Measurements from ENCODE around the gene C12orf57.

Gene C12orf57

DNA sequence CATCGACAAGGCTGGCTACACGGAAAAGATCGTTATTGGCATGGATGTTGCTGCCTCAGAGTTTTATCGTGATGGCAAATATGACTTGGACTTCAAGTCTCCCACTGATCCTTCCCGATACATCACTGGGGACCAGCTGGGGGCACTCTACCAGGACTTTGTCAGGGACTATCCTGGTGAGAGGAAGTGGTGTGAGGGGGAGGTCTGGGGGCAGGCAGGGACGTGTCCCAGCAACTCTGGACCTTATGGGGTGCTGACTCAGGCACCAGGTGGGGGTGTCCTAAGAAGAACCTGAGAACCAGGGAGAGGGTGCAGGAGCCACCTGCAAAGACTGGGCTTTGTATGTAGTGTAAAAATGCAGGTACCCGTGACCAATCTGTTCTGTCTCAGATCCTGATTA, 24.2 kb upstream of the C12orf57 start:
- no peak for DNase-seq

DNA sequence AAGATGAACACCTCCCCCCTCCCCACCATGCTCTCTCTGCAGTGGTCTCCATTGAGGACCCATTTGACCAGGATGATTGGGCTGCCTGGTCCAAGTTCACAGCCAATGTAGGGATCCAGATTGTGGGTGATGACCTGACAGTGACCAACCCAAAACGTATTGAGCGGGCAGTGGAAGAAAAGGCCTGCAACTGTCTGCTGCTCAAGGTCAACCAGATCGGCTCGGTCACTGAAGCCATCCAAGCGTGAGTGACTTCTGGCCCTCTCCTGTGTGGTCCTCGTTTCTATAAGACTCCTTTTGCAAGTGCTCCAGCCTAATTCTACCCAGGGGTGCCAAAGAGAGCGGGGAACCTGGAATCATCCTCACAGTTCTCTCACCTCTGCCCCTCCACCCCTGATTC, 22.3 kb upstream of the C12orf57 start:
- no peak for DNase-seq

DNA sequence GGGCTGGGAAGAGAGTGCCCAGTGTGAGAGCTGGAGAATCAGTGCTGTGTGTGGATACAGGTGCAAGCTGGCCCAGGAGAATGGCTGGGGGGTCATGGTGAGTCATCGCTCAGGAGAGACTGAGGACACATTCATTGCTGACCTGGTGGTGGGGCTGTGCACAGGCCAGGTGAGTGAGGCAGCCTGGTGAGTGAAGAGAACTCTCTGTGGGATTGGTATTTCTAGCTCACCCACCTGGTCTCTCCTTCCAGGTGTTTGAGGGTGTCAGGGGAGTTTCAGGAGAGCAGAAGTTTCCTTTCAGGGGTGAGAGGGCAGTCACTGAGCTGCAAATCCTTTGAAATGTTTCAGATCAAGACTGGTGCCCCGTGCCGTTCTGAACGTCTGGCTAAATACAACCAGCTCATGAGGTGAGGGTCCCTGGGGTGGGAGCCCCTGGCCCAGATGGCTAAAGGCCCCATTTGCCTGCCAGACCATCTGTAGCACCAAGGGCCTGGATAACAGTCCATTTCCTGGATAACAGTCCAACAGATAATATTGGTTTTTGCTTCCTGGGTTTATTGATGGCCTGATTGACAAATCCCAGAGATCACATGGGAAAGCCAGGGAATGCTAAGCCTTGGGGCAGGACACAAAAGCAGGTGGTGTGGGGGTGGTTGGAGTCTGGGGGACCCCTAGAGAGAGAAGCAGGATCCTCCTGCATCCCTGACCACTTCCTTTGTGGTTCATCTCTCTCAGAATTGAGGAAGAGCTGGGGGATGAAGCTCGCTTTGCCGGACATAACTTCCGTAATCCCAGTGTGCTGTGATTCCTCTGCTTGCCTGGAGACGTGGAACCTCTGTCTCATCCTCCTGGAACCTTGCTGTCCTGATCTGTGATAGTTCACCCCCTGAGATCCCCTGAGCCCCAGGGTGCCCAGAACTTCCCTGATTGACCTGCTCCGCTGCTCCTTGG, 21.6 kb upstream of the C12orf57 start:
- no peak for DNase-seq

DNA sequence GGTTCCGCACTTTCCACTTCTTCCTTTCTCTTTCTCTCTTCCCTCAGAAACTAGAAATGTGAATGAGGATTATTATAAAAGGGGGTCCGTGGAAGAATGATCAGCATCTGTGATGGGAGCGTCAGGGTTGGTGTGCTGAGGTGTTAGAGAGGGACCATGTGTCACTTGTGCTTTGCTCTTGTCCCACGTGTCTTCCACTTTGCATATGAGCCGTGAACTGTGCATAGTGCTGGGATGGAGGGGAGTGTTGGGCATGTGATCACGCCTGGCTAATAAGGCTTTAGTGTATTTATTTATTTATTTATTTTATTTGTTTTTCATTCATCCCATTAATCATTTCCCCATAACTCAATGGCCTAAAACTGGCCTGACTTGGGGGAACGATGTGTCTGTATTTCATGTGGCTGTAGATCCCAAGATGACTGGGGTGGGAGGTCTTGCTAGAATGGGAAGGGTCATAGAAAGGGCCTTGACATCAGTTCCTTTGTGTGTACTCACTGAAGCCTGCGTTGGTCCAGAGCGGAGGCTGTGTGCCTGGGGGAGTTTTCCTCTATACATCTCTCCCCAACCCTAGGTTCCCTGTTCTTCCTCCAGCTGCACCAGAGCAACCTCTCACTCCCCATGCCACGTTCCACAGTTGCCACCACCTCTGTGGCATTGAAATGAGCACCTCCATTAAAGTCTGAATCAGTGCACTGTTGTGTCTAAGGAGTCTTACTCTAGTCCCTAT, 20.7 kb upstream of the C12orf57 start:
- DNase-seq, result no peak

DNA sequence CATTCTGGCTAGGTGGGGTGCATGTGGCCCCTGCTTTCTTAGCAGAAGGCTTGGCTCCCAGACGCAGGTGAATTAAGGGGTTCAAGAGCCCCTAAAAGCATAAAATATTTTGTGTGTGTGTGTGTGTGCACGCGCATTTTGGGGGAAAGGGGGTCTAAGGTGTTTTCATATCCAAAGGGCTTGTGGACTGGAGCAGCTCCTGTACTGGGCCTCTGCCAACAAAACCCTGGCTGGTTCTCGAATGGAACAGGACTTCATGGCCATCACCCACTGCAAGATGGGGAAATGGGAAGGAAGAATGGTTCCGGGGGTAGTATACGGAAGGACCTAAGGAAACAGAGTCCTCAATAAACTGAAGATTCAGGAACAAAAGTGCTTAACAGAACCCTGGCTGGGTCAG, 20.0 kb upstream of the C12orf57 start:
- no peak for DNase-seq

DNA sequence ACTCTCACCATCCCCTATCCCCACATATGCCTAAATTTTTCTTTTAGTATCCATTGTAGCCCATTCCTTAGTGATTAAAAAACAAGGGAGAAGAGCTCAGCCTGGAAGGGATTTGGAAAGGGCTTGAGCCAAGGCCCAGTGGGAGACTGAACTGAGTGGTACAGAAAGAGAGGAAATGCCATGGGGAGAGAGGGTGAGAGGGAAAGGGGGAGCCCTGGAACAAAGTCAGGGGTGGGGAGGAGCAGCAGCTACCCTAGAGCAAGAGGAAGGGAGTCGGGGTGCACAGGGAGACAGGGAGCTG, 18.6 kb upstream of the C12orf57 start:
- no peak for DNase-seq

DNA sequence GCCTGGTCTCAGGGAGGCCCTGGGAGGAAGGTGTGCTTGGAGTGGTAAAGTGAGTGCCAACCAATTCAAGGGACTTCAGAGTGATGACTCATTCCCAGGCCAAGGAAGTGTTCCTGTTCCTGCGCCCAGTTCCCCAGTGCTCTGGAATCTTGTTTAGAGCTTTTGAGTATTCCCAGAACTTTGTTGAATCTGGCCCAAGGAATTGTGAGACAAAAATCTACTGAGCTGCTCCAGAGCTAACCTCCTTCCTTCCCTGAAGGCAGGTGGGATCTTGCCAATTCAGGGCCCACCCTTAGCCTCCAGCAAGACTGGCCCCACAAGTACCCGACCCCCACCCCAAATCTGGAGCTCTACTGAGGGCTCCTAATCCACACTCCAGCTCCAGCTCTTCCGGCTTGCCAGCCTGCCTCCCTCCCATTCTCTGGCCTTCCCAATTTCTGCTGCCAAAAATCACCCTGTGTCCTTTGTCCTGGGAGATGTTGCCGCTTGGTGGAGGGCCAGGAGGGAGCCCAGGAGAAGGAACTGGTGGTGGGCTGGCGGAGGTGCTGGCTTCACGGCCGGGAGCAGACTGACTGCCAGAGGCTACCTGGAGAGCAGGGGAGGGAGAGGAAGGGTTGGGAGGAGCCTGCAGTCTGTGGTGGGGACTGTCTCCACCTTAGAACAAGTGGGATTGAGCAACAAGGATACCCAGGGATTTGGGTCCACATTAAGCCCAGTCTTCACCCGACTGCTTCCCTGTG, 18.1 kb upstream of the C12orf57 start:
- DNase-seq, result no peak

DNA sequence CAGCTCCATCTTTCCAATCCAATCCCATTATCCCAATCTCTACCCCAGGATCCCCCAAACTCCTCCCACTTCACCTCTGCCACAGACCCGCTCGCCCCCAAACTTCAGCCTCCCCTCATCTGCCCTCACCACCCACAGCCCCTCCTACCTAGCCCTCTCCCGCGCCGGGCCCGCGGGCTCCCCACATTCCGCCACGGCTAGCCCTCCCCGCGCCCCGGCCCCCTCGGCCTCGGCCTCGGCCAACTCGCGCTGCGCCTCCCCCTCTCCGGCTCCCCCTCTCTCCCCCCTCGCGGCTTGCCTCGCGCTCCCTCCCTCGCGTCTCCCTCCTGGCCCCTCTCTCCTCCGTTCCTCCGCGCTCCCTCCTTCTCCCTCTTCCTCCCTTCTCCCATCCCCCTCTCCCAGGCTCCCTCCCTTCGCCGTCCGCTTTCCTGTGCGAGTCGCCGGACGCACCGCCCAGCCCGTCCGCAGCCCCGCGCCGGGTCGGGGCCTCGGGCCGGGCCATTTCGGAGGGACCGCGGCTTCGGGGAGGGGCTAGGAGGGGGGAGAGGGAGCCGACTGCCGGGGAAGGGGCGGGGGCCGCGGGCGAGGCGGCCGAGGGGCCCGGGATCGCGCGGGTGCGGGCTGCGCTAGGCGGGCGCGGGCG, 16.3 kb upstream of the C12orf57 start, which contains the start of gene ATN1:
TSS of gene ATN1 (plus strand) at position 581 of the 643 bp plus-strand sequence. CDS start 6,043 bp downstream, outside the sequence.
- peak; percentile 55 for DNase-seq

DNA sequence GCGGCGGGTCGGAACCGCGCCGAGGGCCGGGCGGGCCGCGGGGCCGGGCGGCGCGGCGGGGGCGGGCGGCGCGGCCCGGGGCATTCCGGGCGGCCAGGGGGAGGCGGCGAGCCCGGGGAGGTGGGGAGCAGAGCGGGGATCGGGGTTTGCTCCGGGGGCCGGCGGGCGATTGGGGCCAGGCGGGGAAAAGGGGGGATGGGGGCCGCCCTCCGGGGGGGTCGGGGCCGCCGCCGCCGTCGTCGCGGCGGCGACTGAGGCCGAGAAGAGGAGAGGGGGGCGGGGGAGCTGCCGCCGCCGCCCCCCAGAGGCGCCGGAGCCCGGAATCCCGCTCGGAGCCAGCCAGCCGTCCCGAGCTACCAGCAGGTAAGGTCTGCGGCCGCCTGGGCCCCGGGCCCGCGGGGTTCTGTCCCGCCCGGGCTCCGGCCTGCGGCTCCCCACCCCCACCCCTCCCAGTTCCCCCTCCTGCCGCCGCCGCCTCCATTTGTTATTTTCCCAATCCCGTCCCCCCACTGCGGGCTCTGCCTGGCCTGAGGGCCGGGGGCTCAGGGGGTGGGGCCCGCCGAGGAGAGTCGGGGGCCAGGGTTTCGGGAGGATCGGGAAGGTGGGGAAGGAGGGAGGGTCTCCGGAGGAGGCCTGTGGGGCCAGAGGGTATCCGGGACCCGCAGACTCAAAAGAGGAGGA, 15.7 kb upstream of the C12orf57 start:
- DNase-seq, result peak; percentile 32

DNA sequence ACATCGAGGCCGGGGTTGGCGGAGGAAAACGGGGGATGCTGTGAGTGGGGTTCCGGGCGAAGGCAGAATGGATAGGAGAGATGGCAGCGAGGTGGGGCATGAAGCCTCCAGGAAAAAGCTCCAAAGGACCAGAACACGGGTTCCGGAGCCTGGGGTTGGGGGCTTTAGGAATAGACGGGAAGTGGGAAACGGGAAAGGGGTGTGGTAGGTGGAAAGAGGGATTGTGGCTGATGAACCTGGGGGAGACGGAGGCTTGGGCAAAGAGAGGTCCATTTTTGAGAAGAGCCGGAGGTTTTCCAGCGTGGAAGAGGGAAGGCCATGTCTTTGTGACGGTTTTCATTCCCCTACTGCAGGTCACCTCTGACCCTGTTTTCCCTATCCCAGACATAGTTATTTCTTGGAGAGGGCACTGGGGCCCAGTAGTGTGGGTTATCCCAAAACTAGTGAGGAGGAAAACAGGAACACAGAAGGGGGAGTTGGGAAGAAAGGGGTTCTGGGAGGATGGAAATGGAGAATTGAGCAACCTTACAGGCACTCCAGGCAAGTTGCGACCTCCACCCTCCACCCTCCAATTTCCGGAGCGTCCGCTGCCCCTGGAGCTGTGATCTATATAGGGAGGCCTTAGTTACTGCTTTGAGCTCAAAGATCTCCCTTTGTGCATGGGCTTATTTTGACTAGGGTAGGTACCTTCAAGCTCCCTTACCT, 15.0 kb upstream of the C12orf57 start:
- DNase-seq, result no peak

DNA sequence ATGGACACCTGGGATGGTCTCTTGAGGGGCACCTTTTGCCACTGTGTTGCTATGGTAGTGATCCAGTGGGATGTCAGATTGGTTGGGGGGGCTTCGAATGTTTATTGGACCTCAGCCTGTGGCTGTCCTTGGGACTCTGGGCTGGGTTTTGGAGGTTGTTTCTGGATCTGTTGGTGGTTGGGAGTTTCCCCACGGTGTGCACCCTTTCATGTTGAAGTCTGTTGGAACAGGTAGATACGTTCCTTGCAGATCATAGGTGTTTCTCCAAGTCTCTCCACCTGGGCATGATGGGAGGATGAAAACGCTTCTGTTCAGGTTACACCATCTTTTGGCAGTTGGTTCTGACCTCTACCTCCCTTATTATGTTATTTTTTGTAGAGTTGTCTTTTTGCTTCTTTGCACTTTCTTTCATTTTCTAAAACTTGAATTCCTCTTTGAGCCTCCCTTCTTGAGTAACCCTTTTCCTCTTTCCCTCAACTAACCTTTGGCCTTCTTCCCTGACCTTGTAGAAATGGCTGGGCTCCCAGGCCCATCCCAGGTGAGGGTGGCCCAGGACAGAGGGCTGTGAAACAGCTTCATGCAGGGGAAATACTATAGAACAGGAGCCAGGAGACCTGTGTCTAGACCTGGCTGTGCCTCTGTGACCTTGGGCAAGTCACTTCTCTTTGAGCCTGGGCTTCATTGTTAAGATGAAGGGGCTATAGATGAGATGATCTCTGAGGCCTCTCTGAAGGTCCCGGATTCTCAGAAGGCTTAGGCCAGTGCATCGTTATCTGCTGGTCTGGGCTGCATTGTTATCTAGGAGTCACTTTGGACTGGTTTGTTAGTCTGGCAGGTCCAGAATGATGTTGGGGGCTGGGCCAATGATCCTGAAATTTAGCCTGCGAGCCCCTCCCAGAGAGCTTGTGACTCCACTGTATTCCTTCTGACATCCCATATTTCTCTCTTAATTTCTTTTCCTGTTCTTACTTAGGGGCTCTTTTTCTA, 14.1 kb upstream of the C12orf57 start:
- no peak for DNase-seq

DNA sequence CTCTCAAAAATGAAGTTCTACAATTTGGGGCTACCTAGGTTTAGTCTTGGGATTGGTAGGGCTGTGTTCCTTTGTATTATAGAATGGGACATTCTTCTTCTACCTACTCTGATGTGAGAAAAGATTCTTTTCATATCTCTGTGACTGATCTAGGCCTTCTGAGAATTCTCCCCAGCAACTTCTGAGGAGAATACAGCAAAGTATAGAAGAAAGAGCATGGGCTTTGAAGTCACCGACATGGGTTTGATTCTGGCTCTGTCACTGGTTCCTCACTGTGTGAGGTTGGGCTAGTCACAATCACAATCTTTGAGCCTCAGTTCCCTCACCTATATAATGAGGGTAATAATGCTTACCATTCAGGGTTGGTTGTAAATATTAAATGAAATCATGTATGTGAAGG, 11.1 kb upstream of the C12orf57 start:
- no peak for DNase-seq

DNA sequence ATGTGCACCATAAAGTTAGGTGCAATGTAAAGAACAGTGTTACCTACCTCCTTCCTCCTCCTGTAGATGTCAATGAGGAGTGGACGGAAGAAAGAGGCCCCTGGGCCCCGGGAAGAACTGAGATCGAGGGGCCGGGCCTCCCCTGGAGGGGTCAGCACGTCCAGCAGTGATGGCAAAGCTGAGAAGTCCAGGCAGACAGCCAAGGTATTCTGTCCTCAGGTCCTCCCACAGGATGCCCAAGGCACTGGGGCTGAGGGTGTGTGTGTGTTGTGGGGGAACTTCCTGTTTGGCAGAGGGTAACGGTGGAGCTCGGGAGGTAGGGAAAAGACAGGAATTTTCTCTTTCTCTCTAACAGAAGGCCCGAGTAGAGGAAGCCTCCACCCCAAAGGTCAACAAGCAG, 9.7 kb upstream of the C12orf57 start:
- no peak for DNase-seq

DNA sequence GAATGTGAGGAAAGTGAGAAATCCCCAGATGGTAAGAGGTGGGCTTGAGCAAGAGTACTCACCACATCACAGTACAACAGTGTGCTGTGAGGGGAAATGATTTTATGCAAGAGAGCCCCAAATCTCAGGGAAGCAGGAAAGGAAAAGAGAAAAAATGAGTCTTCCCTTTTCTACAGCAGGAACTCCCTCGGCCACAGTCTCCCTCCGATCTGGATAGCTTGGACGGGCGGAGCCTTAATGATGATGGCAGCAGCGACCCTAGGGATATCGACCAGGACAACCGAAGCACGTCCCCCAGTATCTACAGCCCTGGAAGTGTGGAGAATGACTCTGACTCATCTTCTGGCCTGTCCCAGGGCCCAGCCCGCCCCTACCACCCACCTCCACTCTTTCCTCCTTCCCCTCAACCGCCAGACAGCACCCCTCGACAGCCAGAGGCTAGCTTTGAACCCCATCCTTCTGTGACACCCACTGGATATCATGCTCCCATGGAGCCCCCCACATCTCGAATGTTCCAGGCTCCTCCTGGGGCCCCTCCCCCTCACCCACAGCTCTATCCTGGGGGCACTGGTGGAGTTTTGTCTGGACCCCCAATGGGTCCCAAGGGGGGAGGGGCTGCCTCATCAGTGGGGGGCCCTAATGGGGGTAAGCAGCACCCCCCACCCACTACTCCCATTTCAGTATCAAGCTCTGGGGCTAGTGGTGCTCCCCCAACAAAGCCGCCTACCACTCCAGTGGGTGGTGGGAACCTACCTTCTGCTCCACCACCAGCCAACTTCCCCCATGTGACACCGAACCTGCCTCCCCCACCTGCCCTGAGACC, 8.2 kb upstream of the C12orf57 start:
- no peak for DNase-seq

DNA sequence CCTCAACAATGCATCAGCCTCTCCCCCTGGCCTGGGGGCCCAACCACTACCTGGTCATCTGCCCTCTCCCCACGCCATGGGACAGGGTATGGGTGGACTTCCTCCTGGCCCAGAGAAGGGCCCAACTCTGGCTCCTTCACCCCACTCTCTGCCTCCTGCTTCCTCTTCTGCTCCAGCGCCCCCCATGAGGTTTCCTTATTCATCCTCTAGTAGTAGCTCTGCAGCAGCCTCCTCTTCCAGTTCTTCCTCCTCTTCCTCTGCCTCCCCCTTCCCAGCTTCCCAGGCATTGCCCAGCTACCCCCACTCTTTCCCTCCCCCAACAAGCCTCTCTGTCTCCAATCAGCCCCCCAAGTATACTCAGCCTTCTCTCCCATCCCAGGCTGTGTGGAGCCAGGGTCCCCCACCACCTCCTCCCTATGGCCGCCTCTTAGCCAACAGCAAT, 7.6 kb upstream of the C12orf57 start:
- no peak for DNase-seq

DNA sequence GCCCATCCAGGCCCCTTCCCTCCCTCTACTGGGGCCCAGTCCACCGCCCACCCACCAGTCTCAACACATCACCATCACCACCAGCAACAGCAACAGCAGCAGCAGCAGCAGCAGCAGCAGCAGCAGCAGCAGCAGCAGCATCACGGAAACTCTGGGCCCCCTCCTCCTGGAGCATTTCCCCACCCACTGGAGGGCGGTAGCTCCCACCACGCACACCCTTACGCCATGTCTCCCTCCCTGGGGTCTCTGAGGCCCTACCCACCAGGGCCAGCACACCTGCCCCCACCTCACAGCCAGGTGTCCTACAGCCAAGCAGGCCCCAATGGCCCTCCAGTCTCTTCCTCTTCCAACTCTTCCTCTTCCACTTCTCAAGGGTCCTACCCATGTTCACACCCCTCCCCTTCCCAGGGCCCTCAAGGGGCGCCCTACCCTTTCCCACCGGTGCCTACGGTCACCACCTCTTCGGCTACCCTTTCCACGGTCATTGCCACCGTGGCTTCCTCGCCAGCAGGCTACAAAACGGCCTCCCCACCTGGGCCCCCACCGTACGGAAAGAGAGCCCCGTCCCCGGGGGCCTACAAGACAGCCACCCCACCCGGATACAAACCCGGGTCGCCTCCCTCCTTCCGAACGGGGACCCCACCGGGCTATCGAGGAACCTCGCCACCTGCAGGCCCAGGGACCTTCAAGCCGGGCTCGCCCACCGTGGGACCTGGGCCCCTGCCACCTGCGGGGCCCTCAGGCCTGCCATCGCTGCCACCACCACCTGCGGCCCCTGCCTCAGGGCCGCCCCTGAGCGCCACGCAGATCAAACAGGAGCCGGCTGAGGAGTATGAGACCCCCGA, 7.0 kb upstream of the C12orf57 start:
- peak; percentile 53 for DNase-seq

DNA sequence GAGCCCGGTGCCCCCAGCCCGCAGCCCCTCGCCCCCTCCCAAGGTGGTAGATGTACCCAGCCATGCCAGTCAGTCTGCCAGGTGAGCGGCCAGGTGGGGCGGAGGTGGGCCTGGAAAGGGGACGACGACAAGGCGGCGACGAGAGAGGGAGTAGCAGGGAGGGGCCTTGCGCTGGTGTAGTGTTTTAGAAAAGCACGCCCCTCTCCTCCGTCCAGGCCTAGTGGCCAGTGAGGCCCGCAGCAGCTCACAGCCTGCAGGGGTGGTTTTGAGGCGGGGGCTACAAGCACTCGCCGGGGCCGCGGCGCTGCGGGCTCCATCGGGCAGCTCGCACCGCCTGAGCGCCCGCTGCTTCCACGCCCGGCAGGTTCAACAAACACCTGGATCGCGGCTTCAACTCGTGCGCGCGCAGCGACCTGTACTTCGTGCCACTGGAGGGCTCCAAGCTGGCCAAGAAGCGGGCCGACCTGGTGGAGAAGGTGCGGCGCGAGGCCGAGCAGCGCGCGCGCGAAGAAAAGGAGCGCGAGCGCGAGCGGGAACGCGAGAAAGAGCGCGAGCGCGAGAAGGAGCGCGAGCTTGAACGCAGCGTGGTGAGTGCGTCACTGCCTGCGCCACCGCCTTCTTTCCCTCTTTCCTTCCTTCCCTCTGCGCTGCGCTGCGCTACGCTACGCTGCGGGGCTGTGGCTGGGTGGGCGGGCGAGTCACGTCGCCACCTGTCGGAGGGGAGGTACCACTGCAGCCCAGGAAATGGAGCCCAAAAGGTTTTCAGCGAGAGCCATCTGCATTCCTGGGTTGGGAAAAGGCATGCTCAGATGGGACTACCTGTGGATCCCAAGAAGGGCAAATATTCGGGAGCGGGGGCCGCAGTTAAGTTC, 6.1 kb upstream of the C12orf57 start:
- DNase-seq, result peak; percentile 95

Data from CD4-positive, alpha-beta T cell treated with Interleukin-10 for 1 hour (primary cell).